UCSD-AML1 (cell line): ENCODE results near the gene GLDN.

Experiments
- DNase-seq: peaks from one replicate; lab custom pipeline; 2025; ENCODE audit not compliant: unreplicated experiment; lab: John Stamatoyannopoulos, UW

The GLDN gene

DNA sequence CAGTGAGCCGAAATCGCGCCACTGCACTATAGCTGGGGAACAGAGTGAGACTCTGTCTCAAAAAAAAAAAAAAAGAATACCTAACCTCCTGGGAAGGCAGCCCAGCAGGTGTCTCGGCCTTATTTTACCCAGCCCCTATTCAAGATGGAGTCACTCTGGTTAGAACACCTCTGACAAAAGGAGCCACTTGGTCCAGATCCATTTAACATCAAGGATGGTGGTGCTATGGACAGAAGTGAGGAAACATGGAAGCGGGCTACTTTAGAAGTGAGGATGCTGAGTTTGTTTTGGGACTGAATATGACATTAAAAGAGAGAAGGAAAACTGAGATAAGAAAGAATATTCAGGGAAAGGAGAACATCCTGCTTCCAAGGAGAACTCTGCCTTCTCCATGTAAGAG is 14.7 kb downstream of the GLDN start:
- no peak for DNase-seq

GRCh38 chr15:51356983-51357382 is 15.5 kb downstream of the GLDN start:
- DNase-seq = no peak

DNA sequence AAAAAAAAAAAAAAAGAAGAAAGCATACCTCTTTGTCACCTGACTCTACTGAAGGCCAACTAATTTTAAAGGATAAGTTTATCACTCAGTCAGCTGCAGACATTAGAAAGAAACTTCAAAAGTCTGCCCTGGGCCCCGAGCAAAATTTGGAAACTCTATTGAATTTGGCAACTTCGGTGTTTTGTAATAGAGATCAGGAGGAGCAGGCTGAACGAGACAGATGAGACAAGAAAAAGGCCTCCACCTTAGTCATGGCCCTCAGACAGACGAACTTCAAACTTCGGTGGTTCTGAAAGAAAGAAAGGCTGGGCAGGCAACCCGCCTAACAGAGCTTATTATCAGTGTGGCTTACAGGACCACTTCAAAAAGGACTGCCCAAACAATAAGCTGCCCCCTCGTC is 18.5 kb downstream of the GLDN start:
- DNase-seq = no peak

GRCh38 chr15:51363383-51363782 is 21.9 kb downstream of the GLDN start:
- DNase-seq = no peak

DNA sequence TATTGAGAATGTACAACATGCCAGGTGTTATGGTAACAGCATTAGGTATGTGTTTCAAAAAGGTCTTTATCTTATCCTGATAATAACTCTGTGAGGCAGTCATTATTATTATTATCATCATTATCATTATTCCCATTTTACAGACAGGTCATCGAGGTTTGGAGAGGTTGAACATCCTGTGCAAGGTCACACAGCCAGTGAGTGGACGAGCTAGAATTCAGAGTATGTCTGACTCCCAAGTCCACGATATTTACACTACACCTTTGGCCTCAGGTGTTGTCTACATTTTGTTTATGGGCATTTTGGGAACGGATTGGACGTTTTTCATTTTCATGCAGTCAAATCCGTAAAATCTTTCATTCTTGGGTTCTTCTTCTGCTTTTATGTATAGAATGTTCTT is 24.0 kb downstream of the GLDN start:
- DNase-seq = no peak

DNA sequence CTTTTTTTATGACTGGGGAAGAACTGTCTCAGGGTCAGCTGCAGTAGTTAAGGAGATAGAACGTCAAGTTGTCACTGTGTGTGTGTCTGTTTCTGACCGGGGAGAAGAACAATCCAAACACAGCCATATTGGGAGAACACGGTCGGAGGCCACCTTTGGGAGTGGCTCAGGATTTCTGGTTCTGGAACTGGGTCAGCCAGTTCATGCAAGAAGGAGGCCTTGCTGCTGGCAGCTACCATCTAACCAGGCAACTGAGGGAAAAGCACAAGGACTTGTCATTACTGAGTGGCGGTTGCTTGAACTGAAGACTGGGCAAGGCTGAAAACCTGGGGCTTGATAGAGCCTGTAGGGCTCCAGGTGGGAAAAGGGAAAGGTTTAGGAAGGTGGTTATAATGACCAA is 24.6 kb downstream of the GLDN start:
- no peak for DNase-seq

- no peak for DNase-seq
Observed at GRCh38 chr15:51366920-51367319, 25.5 kb downstream of the GLDN start.

DNA sequence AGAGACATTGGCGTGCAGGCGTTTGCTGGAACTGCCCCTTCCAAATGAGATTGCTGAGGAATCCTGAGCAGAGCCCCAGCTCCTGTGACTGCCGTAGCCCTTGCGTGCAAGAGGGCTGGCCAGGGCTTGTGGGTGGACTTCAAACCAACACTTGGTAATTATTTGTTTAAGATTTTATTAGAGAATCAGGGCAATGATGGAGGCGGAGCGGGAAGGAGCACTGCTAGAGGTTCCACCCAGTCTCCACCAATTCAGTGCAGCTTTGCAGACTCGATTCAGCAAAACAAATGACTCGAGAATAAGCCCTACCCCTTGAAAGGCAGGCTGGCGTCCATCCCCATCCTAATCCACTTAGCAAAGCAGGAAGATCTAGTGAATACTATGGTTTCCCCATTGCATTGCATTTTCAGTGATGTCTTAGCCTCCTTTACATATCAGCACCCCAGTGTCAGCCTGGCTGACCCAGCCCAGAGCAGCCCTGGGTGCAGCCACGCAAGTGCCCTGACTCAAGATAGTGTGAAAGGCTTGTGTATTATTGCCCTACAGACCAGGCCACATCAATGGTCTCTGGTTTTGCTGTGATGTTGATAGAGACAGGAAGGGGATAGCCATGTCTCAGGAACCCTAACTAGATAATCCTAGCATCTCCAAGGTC is 26.0 kb downstream of the GLDN start:
- no peak for DNase-seq

GRCh38 chr15:51368307-51368706 is 26.9 kb downstream of the GLDN start:
- no peak for DNase-seq

DNA sequence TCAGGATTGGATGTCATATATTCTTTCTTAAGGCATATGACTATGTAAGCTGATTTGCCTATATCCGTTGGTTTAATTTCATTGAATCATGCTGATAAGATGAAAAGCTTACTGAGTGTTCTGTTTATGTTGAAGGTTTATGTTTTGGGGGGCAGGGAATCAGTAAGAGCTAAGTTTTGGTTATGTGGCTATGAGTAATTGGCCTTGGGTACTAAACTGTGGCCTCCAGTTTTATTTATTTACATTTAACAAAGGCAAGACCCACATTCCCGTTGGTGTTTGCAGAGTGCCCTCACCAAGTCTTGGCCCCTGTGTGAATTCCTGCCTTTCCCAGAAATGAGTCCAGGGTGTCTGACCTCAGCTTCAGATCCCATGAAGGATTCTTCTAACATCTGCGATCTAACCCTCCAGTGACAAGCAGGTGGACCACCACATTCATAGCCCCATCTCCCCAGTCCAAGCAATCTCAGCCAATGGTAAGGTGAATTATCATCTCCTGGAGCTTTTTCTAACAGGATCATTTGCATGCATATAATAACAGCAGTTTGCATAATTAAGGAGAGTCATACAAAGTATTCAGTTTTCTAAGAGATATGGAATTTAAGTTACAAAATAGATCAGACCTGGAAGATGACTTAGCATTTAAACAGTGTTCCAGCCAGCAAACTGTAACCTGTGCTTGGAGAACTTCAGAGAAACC is 27.4 kb downstream of the GLDN start:
- DNase-seq = no peak

DNA sequence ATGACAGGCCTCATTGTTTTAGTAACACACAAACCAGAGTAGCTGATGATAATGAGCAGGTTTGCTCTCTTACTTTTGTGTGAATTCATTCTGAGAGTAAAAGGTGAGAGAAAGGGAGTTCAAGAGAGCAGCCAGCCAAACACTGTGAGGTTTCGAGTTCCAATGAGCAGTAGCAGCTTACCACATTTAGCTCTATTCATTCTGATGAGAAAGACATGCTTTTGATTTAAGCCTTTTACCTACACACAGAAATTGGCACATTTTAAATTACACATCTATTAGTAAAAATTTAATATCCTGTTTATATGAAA is 28.0 kb downstream of the GLDN start:
- DNase-seq = no peak

DNA sequence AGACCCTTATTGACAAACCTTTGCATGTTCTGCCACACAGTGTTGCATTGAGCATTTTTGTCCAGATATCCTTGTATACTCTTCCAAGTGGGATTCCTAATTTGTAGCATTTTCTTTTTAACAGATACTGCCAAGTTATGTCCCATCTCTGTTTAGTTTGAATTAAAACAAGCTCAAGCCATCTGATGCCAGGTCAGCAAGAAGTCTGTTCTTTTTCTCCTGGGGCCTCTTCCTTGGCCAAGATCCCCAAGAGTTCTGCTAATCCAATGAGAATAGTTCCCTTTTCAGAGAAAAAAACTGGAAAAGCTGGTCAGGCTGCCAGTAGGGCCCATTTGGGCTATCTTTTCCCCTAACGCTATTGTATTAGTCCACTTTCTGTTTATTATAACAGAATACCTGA is 29.8 kb downstream of the GLDN start:
- no peak for DNase-seq

DNA sequence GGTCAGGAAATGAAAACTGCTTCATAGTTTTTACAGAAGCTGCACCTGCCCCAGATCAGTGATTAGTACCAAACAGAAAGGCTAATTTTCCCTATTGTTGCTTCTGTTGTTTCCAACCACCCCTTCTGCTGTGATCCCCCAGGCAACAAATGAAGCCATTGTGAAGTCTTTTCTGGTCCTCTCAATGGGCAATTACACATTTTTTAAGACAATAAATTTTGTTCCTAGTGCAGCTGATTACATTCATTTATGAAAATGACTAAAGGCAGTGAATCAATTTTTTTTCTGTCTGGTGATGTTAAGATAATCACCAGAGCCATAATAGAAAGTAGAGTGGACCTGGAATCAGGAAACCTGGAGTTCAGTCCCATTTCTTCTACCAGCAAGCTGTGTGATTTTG is 32.7 kb downstream of the GLDN start:
- DNase-seq = no peak

DNA sequence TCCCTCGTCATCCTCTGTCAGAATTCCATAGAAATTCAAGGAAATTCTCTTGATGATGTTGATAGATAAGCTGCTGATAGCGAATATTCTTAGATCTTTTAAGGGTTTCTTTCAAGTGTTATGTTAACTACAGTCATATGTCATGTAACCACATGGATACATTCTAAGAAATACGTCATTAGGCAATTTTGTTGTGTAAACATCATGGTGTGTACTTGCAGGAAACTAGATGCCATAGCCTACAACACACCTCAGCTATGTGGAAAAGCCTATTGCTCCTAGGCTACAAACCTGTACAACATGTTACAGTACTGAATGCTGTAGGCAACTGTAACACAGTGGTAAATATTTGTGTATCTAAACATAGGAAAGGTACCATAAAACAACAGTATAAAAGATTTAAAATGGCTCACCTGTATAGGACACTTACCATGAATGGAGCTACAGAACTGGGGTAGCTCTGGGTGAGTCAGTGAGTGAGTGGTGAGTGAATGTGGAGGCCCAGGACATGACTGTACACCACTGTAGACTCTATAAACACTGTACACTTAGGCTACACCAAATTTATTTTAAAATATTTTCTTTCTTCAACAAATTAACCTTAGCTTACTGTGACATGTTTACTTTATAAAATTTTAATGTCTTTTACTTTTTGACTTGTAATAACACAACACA is 34.6 kb downstream of the GLDN start:
- no peak for DNase-seq

DNA sequence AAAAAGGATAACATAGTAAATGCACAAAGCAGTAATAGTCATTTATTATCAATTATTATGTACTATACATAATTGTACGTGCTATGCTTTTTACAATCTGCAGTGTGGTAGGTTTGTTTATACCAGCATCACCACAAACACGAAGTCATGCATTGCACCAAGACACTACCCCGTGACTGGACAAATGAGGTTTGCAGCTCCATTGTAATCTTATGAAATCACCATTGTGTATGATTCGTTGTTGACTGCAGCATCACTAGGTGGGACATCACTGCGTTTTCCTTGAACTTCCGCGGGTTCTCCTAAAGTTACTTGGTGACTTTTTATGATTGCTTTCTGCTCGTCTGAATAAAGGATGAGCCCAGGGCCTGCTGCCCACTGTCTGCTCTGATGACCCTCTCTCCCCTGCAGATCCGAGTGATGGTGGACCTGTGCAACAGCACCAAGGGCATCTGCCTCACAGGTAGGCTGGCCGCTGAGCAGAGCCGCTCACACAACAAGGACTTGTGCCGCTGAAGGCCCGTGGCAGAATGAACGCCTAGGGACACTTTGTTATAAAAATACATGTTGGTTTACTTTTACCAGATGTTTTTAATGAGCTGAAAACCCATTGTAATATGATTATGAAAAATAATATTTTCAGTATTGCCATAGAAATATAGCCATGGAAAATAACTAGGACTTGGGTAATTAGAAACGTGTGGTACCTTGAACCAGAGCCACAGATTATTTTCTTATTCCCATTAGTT is 35.8 kb downstream of the GLDN start:
- no peak for DNase-seq

DNA sequence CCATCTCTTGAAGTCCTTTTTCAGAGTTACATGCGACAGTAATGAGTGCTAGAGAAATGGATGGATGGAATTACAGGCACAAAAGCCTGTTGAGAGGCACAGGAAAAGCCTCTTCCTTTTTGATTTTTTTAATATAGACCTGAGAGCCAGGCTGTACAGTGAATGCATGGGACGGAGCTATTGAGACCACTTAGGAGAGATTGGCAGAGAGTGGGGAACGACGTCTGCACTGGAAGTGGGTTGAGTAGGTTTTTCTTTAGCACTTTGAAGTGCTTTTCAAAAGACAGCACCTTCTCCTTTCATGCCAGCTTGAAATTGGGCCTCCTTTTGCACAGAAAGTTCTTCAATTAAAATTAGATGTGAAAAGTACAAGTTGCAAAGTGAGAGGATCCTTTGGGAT is 37.0 kb downstream of the GLDN start:
- no peak for DNase-seq

DNA sequence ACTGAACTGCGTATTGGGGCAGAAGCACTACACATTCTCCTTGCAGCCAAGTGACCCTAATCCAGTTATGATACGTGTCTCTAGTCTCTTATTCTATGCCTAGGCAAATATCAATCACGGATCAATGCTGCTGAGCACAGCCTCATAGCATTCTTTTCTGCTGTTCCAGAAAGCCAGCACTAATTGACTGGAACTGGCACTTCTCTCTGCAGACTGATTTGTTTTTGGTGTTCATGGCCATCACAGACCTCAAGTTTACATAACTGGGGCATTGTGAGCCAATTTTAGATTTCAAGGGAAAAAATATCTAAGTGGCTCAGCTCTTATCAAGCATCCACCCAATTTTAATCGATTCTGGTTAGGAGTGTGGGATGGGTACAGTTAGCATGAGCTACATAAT is 37.9 kb downstream of the GLDN start:
- no peak for DNase-seq

DNA sequence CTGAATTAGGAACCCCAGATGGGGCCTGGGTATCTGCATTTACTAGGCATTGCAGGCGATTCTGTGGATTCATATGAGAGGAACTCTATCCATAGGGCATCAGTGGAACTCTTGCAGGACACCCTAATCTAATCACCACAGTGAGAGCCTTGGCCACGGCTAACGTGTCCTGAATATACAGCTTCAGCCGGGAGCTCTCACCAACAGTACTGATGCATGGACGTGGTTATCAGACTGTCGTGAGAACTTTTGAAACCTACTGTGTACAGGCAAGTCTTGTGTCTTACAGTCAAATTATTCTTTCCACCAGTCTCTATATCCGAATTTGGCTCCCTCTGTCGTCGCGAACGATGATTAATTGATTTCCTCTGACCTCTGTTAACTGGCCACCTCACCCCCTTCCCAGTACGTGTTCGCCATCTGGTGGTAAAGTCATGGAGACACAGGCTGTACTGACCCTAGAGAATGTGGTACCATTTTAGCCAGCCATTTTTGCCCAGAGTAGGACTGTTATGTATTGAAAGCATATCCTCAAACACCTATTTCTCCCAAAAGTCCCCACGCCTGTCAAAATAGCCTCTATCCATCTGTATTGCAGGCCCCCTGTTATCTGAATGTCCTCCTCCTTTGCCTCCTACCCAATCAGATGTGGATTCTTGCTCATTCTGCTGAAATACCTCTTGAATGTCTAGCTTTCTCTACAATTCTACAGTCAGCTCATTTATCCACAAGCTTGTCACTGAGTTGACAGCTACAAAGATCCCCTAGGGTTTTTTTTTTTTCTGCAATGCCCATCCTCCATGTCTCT is 39.7 kb downstream of the GLDN start:
- DNase-seq = peak; percentile 32

DNA sequence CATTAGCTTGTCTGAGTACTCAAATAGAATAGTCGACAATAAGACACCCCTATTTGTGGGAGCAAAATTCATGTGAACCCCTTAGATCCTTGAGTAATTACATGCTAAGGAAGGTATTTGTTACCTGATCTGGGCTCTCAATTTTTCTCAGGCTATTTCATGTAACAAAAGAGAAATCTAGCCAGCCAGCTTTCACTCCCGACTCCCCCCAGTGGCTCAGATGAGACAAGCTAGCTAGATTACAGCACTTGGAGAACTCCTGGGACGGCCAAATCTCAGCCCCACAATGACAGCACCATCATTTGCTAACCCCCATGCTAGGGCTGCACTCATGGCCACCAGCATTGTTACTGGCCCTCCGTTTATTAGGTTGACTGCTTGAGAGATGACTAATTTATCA is 41.3 kb downstream of the GLDN start:
- no peak for DNase-seq

DNA sequence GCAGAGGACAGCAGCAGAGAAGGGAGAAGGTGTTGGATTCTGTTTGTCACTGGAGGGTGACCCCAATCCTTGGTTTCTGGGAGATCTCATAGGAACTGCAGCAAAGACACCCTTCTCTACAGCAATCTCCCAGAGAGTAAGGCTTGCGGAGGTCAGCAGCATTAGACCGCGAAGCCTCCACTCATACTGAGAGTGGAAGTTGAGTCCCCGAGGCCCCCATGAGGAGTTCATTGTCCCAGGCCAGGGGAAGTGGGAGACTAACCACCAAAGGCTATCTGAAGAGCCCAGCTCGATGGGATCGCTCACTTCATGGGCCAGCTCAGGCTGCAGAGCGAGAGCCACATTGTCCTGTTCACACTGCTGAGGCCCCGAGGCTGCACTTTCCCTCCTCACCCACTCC is 44.6 kb downstream of the GLDN start:
- DNase-seq = no peak

DNA sequence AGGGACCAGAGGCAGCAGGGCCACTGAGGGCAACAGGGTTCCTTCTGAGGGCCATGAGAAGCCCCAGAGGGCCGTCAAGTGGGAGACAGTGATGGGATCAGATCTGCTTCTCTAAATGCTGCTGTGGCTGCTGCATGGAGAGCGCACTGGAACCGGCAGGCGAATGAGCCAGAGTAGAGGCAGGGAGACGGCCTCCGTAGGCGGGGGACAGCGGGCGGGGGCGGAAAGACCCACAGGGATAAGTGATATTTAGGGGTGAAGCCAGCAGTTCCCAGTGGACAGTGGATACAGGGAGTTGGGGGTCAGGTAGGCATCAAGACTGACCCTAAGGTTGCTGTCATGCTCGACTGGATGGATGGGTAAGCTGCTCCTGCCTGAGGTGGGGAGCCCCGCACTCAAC is 45.0 kb downstream of the GLDN start:
- DNase-seq = no peak
